SK-N-SH treated with all-trans-retinoic acid at 6 μM for 48 hours (cell line): ENCODE measurements around the gene KLRC2.
"Not testable (repeated sequence)": the region's sequence is repeated elsewhere in the genome, so short reads cannot be mapped to it uniquely, and the experiment has no call there.

Experiments used
- ATAC-seq: fragments of 200-7000 bp; cut with Tn5 transposase; 3 replicates; pipeline ENCODE4 v1.9.1; 2020; ENCODE audit warnings: mild to moderate bottlenecking, moderate library complexity
- ARNTL ChIP-seq: fragments of 450-650 bp; formaldehyde crosslinking; IDR thresholded peaks from 2 replicates; pipeline ENCODE4 v1.5.0; 2020; ENCODE audit warnings: low read depth, mild to moderate bottlenecking, moderate library complexity, borderline replicate concordance
- CSDC2 ChIP-seq: fragments of 250-450 bp; sonication (Bioruptor Pico); IDR thresholded peaks from 2 replicates; pipeline ENCODE4 v1.5.0; 2020; ENCODE audit warnings: mild to moderate bottlenecking, moderate library complexity
- ESRRG ChIP-seq: fragments of 250-450 bp; sonication (Bioruptor Pico); IDR thresholded peaks from 2 replicates; pipeline ENCODE4 v1.6.1; 2021; ENCODE audit warnings: mild to moderate bottlenecking
- ISL1 ChIP-seq: fragments of 250-450 bp; sonication (Bioruptor Pico); IDR thresholded peaks from 2 replicates; pipeline ENCODE4 v2.1.2; 2022; ENCODE audit warnings: mild to moderate bottlenecking, moderate library complexity
- OSR1 ChIP-seq: fragments of 250-450 bp; sonication (Bioruptor Pico); IDR thresholded peaks from 2 replicates; pipeline ENCODE4 v1.8.0; 2022; ENCODE audit warnings: moderate library complexity, mild to moderate bottlenecking, inconsistent platforms
- PPARA ChIP-seq: fragments of 250-450 bp; sonication (Bioruptor Pico); IDR thresholded peaks from 2 replicates; pipeline ENCODE4 v1.5.0; 2020; ENCODE audit warnings: mild to moderate bottlenecking, borderline replicate concordance
- RARB ChIP-seq: fragments of 250-450 bp; sonication (Bioruptor Pico); IDR thresholded peaks from 2 replicates; pipeline ENCODE4 v1.8.0; 2021; ENCODE audit warnings: mild to moderate bottlenecking, moderate library complexity
- SNAI2 ChIP-seq: fragments of 250-450 bp; sonication (Bioruptor Pico); IDR thresholded peaks from 2 replicates; pipeline ENCODE4 v1.5.0; 2020; ENCODE audit warnings: mild to moderate bottlenecking, moderate library complexity
- TCF4 ChIP-seq: fragments of 250-450 bp; sonication (Bioruptor Pico); IDR thresholded peaks from 2 replicates; pipeline ENCODE4 v1.8.0; 2021; ENCODE audit warnings: mild to moderate bottlenecking, moderate library complexity, borderline replicate concordance
- TOX ChIP-seq: fragments of 250-450 bp; sonication (Bioruptor Pico); IDR thresholded peaks from 2 replicates; pipeline ENCODE4 v1.8.0; 2021; ENCODE audit warnings: mild to moderate bottlenecking, moderate library complexity, borderline replicate concordance
- ZC3H10 ChIP-seq: fragments of 250-450 bp; sonication (Bioruptor Pico); IDR thresholded peaks from 2 replicates; pipeline ENCODE4 v1.5.1; 2021; ENCODE audit warnings: mild to moderate bottlenecking, moderate library complexity
- ZFP3 ChIP-seq: fragments of 250-450 bp; sonication (Bioruptor Pico); IDR thresholded peaks from 2 replicates; pipeline ENCODE4 v1.5.0; 2020; ENCODE audit warnings: mild to moderate bottlenecking, moderate library complexity
- ZFP30 ChIP-seq: fragments of 450-650 bp; formaldehyde crosslinking; IDR thresholded peaks from 2 replicates; pipeline ENCODE4 v1.5.0; 2022; ENCODE audit warnings: mild to moderate bottlenecking, moderate library complexity
- ZNF565 ChIP-seq: fragments of 450-650 bp; formaldehyde crosslinking; conservative IDR thresholded peaks from 2 replicates; pipeline ENCODE4 v1.5.0; 2020; ENCODE audit warnings: low read depth, mild to moderate bottlenecking, moderate library complexity
- ZNF70 ChIP-seq: fragments of 450-650 bp; formaldehyde crosslinking; IDR thresholded peaks from 2 replicates; pipeline ENCODE4 v1.5.0; 2020; ENCODE audit warnings: mild to moderate bottlenecking, moderate library complexity
- ZNF8 ChIP-seq: fragments of 450-650 bp; formaldehyde crosslinking; IDR thresholded peaks from 2 replicates; pipeline ENCODE4 v1.5.0; 2020; ENCODE audit warnings: mild to moderate bottlenecking, moderate library complexity
- TF ChIP-seq, protein P1 (sequence below): fragments of 250-450 bp; sonication (Bioruptor Pico); IDR thresholded peaks from 2 replicates; pipeline ENCODE4 v1.8.0; 2020; ENCODE audit warnings: mild to moderate bottlenecking, moderate library complexity, borderline replicate concordance
- TF ChIP-seq, protein P2 (sequence below): fragments of 250-450 bp; sonication (Bioruptor Pico); IDR thresholded peaks from 2 replicates; pipeline ENCODE4 v1.5.1; 2020; ENCODE audit warnings: low read depth, mild to moderate bottlenecking, moderate library complexity
- TF ChIP-seq, protein P3 (sequence below): fragments of 250-450 bp; sonication (Bioruptor Pico); IDR thresholded peaks from 2 replicates; pipeline ENCODE4 v1.5.0; 2020; ENCODE audit warnings: mild to moderate bottlenecking, moderate library complexity

The KLRC2 gene

GRCh38 chr12:10435816-10436215, at the start of gene KLRC2:
KLRC2 (minus strand) TSS chr12:10436010; CDS start chr12:10435986, 24 bp downstream.
- ATAC-seq = not testable (repeated sequence)

- not testable (repeated sequence) for ATAC-seq
These were observed 46.1 kb upstream of the KLRC2 start for GRCh38 chr12:10481901-10482300.

GRCh38 chr12:10472808-10473207, 37.0 kb upstream of the KLRC2 start:
- ATAC-seq = not testable (repeated sequence)

DNA sequence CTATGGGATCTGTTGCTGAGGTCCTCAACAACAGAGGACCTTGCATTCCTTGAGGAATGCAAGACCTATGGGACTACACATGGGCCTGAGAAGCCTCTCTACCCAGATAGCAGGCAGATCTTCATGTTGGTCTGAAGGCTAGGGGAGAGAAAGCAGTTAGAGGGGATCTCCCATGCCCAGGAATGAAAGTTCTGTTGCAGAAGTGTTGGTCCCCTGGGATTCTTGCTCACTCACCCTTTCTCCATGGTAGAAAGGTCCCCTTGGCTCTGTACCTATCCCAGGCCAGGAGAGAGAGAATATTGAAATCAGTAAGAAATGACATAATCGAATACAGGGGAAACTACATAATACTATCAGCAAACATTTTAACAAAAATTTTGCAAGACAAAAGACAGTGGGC, 33.9 kb upstream of the KLRC2 start:
- TF ChIP-seq ZNF70 (no peak), ESRRG (CRISPR knock-in tag) (no peak), ZC3H10 (CRISPR knock-in tag) (no peak), SNAI2 (no peak), ZFP3 (no peak), ARNTL (CRISPR knock-in tag) (no peak), CSDC2 (CRISPR knock-in tag) (no peak), ZNF565 (CRISPR knock-in tag) (no peak), ZNF8 (CRISPR knock-in tag) (no peak), TCF4 (CRISPR knock-in tag) (no peak), TOX (CRISPR knock-in tag) (no peak)
- TF ChIP-seq, protein P1, sequence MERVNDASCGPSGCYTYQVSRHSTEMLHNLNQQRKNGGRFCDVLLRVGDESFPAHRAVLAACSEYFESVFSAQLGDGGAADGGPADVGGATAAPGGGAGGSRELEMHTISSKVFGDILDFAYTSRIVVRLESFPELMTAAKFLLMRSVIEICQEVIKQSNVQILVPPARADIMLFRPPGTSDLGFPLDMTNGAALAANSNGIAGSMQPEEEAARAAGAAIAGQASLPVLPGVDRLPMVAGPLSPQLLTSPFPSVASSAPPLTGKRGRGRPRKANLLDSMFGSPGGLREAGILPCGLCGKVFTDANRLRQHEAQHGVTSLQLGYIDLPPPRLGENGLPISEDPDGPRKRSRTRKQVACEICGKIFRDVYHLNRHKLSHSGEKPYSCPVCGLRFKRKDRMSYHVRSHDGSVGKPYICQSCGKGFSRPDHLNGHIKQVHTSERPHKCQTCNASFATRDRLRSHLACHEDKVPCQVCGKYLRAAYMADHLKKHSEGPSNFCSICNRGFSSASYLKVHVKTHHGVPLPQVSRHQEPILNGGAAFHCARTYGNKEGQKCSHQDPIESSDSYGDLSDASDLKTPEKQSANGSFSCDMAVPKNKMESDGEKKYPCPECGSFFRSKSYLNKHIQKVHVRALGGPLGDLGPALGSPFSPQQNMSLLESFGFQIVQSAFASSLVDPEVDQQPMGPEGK = no peak
- TF ChIP-seq, all 23 proteins: peak for 0
- ATAC-seq = no peak

- no peak for ATAC-seq
- TF ChIP-seq ZFP3 (no peak), OSR1 (CRISPR knock-in tag) (no peak), ZFP30 (CRISPR knock-in tag) (no peak), SNAI2 (no peak), TOX (CRISPR knock-in tag) (no peak), ISL1 (CRISPR knock-in tag) (no peak), TCF4 (CRISPR knock-in tag) (no peak), ZC3H10 (CRISPR knock-in tag) (no peak), RARB (CRISPR knock-in tag) (no peak), ARNTL (CRISPR knock-in tag) (no peak), PPARA (no peak), ZNF70 (no peak), ZNF565 (CRISPR knock-in tag) (no peak)
- TF ChIP-seq, protein P2, sequence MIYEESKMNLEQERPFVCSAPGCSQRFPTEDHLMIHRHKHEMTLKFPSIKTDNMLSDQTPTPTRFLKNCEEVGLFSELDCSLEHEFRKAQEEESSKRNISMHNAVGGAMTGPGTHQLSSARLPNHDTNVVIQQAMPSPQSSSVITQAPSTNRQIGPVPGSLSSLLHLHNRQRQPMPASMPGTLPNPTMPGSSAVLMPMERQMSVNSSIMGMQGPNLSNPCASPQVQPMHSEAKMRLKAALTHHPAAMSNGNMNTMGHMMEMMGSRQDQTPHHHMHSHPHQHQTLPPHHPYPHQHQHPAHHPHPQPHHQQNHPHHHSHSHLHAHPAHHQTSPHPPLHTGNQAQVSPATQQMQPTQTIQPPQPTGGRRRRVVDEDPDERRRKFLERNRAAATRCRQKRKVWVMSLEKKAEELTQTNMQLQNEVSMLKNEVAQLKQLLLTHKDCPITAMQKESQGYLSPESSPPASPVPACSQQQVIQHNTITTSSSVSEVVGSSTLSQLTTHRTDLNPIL = no peak
- TF ChIP-seq, protein P1 = no peak
- TF ChIP-seq, protein P3, sequence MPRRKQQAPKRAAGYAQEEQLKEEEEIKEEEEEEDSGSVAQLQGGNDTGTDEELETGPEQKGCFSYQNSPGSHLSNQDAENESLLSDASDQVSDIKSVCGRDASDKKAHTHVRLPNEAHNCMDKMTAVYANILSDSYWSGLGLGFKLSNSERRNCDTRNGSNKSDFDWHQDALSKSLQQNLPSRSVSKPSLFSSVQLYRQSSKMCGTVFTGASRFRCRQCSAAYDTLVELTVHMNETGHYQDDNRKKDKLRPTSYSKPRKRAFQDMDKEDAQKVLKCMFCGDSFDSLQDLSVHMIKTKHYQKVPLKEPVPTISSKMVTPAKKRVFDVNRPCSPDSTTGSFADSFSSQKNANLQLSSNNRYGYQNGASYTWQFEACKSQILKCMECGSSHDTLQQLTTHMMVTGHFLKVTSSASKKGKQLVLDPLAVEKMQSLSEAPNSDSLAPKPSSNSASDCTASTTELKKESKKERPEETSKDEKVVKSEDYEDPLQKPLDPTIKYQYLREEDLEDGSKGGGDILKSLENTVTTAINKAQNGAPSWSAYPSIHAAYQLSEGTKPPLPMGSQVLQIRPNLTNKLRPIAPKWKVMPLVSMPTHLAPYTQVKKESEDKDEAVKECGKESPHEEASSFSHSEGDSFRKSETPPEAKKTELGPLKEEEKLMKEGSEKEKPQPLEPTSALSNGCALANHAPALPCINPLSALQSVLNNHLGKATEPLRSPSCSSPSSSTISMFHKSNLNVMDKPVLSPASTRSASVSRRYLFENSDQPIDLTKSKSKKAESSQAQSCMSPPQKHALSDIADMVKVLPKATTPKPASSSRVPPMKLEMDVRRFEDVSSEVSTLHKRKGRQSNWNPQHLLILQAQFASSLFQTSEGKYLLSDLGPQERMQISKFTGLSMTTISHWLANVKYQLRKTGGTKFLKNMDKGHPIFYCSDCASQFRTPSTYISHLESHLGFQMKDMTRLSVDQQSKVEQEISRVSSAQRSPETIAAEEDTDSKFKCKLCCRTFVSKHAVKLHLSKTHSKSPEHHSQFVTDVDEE (CRISPR knock-in tag) = no peak
These were observed 30.5 kb upstream of the KLRC2 start for GRCh38 chr12:10466311-10466710.
